ENCODE results near the gene OTOR. TPM values are rescaled to one million over a fixed set of nuclear protein-coding genes. Genes with fewer than 3 reads are reported as not detected.

The OTOR gene
- total RNA-seq, 2 donors from 2014 or later: not detected

Other genes with a start within 250 kb of the OTOR start
- gene KIF16B, start 174.9 kb upstream of the OTOR start, total RNA-seq: 10 to 100 TPM; 16.3 to 17.5 TPM
- 10 to 100 TPM; 37.4 to 41.5 TPM for gene SNRPB2, start 18.3 kb upstream of the OTOR start, total RNA-seq

Measured in posterior vena cava (tissue), 2 donors.